T-helper 22 cell (primary cell): ENCODE data around the gene STK11.

ENCODE experiments used
- DNase-seq: peaks from one replicate; pipeline ENCODE4 v3.0.0-alpha.2; 2020; ENCODE audit warnings: low read depth

The STK11 gene

DNA sequence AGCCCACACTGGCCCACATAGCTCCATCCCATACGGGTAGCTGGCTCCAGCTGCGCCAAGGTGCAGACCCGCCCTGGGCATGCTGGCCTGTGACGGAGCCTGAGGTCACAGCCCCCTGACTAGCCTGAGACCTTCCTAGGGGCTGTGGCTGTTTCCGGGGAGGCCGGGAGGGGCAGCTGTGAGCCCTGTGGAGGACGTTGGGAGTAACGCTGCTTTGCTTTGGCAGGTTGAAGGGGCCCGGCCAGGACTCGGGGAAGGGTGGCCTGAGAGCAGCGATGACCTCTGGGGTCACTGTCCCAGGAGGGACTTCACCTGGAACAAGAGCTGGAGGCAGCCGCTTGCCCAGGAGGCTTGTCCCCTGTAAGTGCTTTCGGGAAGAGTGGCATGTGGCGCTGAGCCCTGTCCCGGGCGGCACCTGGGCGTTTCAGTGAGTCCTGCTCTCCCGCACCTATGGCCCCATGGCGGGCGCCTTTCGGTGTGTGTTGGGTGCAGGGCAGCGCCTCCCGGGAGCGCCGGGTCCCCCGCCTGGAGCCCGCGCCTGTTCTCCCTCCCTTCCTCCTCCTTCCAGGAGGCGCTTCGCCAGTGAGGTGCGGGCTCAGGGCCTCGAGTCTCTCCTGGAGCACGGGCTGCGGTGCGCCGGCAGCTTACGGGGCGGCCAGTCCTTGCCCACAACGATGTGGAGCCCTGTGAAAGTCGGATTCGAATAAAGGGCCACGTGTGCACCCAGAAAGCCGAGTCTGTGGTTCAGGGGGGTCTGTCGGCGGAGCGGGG, 68.7 kb downstream of the STK11 start:
- DNase-seq = no peak

DNA sequence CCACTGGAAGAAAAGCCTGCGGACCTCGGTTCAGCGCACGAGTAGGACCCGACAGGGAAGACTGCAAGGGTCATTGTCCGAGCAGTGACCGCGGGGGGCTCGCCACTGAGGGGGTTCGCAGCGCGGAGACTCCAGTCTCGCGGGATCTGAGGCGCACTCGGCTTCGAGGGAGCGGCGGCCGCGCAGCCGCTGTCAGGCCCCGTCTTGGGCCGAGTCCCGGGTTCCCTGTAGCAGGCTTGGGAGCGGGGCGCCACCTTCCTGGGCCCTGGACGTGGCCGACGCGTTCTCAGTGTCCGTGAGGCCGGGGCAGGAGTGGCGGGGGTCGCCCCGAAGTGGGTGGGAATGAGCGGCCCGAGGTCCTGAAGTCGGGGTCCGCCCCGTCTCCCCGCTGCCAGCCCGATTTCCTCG, 69.3 kb downstream of the STK11 start:
- no peak for DNase-seq

DNA sequence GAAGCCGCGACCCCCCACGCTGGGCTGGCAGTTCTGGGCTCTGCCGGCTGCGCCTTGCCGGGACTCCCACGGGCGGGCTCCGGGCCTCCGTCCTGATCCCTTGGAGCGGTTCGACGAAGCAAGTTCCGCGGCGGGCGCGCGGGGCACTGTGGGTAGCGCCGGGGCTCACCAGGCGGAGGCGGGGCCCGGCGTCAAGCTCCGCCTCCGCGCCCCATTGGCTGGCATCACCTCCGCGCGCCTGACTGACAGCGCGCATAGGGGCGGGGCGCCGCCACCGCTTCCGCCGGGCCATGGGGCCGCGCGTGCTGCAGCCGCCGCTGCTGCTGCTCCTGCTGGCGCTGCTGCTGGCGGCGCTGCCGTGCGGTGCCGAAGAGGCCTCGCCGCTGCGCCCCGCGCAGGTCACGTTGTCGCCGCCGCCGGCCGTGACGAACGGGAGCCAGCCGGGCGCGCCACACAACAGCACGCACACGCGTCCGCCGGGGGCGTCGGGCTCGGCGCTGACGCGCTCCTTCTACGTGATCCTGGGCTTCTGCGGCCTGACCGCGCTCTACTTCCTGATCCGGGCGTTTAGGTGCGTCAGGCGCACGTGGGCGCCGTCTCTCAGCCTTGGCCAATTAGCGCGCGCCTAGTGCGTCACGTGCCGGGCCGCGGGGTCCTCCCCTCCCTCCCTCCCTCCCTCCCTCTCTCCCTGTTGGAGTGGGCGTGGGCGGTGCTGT, 69.8 kb downstream of the STK11 start, which contains the start of gene FAM174C:
TSS of gene FAM174C (plus strand) at position 271 of the 716 bp plus-strand sequence. CDS start at position 291, 20 bp downstream.
- peak; percentile 98 for DNase-seq

DNA sequence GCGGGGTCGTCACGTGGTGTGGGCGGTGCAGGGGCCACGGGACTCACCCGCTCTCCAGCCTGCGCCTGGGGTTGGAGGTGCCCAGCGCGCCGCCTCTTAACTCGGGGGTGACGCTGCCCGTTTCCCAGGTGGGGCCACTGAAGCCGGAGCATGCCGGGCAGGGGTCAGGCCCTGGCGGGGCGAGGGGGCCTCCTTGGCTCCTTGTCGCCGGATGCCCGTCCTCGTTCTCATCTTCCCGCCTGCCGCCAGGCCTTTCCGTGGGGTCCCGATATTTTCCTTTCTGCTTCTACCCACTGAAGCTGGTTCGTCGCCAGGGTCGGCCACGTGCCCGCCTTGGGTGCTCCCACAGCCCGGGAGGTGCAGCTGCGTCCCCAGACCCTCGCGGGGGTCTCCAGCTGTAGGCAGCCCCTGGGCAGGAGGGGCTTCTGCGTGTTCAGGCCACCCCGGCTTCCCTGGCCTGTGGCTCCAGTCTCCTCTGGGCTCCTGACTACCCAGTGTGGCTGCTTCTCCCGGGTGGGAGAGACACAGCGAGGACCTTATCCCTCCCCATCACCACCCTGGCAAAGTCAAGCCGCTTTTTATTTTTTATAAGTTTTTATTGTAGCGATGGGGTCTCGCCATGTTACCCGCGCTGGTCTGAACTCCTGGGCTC, 70.5 kb downstream of the STK11 start:
- no peak for DNase-seq

DNA sequence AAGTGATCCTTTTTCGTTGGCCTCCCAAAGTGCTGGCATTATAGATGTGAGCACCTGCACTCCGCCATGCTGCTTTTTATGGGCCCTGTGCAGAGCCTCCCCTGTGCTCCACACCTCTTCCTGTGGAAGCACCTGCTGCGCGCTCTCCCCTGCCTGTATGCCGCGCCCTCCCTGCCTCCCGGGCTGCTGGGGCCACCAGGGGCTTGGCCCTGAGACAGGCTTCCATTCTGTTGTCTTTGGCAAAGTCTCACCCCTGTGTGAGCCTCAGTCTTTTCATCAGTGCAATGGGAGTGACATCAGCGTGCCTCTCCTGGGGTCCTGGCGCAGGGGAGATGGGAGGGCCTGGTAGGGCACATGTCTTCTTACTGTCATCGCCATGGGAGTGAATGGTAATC, 71.0 kb downstream of the STK11 start:
- DNase-seq = no peak

DNA sequence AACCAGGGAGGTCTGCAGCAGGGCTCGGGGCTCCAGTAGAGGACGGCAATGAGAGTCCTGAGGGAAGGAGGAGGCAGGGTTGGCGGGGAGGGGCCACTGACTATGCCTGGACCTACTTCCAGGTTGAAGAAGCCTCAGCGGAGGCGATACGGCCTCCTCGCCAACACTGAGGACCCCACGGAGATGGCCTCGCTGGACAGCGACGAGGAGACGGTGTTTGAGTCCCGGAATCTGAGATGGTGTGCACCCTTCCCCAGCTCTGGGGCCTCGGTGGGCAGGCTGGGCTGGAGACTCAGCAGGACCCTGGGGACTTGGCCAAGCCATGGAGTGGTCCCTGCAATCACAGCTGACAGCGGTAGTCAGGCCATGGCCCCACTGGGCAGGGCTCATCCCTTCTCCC, 71.5 kb downstream of the STK11 start:
- DNase-seq = no peak
